ENCODE data around the gene MOCOS.

Gene MOCOS

GRCh38 chr18:36241831-36242230, 54.5 kb downstream of the MOCOS start:
- H3K4me1 ChIP-seq (ENCODE audit: control insufficient read depth, insufficient read depth, low read length): no peaks in the 10 kb centered on the region

GRCh38 chr18:36247036-36247435, 59.7 kb downstream of the MOCOS start:
- Histone ChIP-seq H3K36me3 (ENCODE audit: control insufficient read depth, insufficient read depth, low read length) (no peaks in the 10 kb centered on the region), H3K27ac (ENCODE audit: low read depth, low read length) (no peak overlapping the region), H3K9me3 (ENCODE audit: control insufficient read depth, insufficient read depth, low read length) (no peaks in the 10 kb centered on the region), H3K9ac (ENCODE audit: low read depth, low read length) (no peak overlapping the region), H3K27me3 (ENCODE audit: control insufficient read depth, insufficient read depth, low read length) (no peaks in the 10 kb centered on the region), H3K4me3 (ENCODE audit: low read depth, low read length) (no peak overlapping the region), H3K4me1 (ENCODE audit: control insufficient read depth, insufficient read depth, low read length) (no peaks in the 10 kb centered on the region)

More at GRCh38 chr18:36241831-36242230, 54.5 kb downstream of the MOCOS start:
- H3K9ac ChIP-seq (ENCODE audit: low read depth, low read length): no peak overlapping the region
- 0 out of 2 replicates have a peak, but pooled peaks cover 3% of the 10 kb centered on the region for H3K9me3 ChIP-seq (ENCODE audit: control insufficient read depth, insufficient read depth, low read length)
- no peaks in the 10 kb centered on the region for H3K36me3 ChIP-seq (ENCODE audit: control insufficient read depth, insufficient read depth, low read length)
- H3K4me3 ChIP-seq (ENCODE audit: low read depth, low read length): no peak overlapping the region
- H3K27ac ChIP-seq (ENCODE audit: low read depth, low read length): no peak overlapping the region
- H3K27me3 ChIP-seq (ENCODE audit: control insufficient read depth, insufficient read depth, low read length): no peaks in the 10 kb centered on the region

DNA sequence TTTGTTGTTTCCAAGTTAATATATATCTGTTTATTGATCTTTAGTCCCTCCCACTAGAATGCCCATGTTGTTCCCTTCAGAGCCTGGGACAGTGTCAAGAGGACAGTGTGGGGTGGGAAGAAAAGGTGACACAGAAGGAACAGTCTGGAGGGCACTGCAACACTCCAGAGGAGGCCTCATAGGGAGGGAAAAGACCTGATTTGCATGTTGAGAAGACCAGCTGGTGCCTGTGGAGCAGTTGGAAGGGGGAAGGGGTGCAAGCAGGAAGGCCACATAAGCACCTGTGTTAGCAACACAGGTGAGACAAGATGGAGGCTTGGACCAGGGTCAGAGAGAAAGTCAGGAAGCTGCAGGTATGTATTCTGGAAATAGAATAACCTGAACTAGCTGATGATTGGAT, 62.1 kb downstream of the MOCOS start:
- Histone ChIP-seq H3K4me3 (ENCODE audit: low read depth, low read length) (no peak overlapping the region), H3K9ac (ENCODE audit: low read depth, low read length) (no peak overlapping the region), H3K9me3 (ENCODE audit: control insufficient read depth, insufficient read depth, low read length) (no peaks in the 10 kb centered on the region), H3K36me3 (ENCODE audit: control insufficient read depth, insufficient read depth, low read length) (no peaks in the 10 kb centered on the region), H3K4me1 (ENCODE audit: control insufficient read depth, insufficient read depth, low read length) (no peaks in the 10 kb centered on the region), H3K27me3 (ENCODE audit: control insufficient read depth, insufficient read depth, low read length) (no peaks in the 10 kb centered on the region), H3K27ac (ENCODE audit: low read depth, low read length) (no peak overlapping the region)

DNA sequence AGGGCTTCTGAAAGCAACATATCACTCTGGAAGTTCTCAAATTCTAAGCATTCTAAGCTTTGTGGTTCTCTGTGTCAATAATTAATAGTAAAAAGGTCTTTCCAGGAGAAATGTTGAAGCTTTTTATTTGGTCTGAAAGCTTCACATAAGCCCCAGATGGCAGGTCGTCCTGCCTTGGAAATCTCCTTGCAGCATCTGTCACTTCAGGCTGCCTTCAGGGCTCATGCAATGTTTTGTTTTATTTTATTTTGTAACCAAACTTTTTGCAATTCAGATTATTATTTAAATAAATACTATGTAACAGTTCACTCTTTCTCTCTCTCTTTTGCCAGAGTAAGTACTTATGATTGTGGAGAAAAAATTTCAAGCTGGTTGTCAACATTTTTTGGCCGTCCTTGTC, 63.5 kb downstream of the MOCOS start:
- Histone ChIP-seq H3K36me3 (ENCODE audit: control insufficient read depth, insufficient read depth, low read length) (no peaks in the 10 kb centered on the region), H3K4me3 (ENCODE audit: low read depth, low read length) (no peak overlapping the region), H3K9me3 (ENCODE audit: control insufficient read depth, insufficient read depth, low read length) (no peaks in the 10 kb centered on the region), H3K9ac (ENCODE audit: low read depth, low read length) (no peak overlapping the region), H3K4me1 (ENCODE audit: control insufficient read depth, insufficient read depth, low read length) (no peaks in the 10 kb centered on the region), H3K27me3 (ENCODE audit: control insufficient read depth, insufficient read depth, low read length) (no peaks in the 10 kb centered on the region), H3K27ac (ENCODE audit: low read depth, low read length) (no peak overlapping the region)

- Histone ChIP-seq H3K27ac (ENCODE audit: low read depth, low read length) (no peak overlapping the region), H3K4me1 (ENCODE audit: control insufficient read depth, insufficient read depth, low read length) (no peaks in the 10 kb centered on the region), H3K9ac (ENCODE audit: low read depth, low read length) (no peak overlapping the region), H3K4me3 (ENCODE audit: low read depth, low read length) (no peak overlapping the region), H3K36me3 (ENCODE audit: control insufficient read depth, insufficient read depth, low read length) (no peaks in the 10 kb centered on the region), H3K27me3 (ENCODE audit: control insufficient read depth, insufficient read depth, low read length) (no peaks in the 10 kb centered on the region), H3K9me3 (ENCODE audit: control insufficient read depth, insufficient read depth, low read length) (no peaks in the 10 kb centered on the region)
Measured at GRCh38 chr18:36255072-36255698, 67.9 kb downstream of the MOCOS start.

GRCh38 chr18:36256094-36256493, 68.8 kb downstream of the MOCOS start:
- H3K9ac ChIP-seq (ENCODE audit: low read depth, low read length): no peak overlapping the region
- H3K4me1 ChIP-seq (ENCODE audit: control insufficient read depth, insufficient read depth, low read length): no peaks in the 10 kb centered on the region

DNA sequence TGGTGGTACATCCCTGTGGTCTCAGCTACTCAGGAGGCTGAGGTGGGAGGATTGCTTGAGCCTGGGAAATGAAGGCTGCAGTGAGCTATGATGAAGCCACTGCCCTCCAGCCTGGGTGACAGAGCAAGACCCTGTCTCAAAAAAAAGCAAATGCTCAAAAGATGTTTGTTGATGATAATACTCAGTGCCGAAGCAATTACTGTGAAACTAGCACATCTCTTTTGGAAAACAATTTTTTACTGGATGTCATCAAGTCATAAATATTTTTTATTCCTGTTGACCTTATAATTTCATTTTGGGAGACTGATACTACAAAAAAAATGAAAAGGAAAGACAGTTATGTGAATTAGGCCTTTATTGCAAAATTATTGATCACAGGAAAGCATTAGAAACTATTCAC, 75.7 kb downstream of the MOCOS start:
- H3K4me3 ChIP-seq (ENCODE audit: low read depth, low read length): no peak overlapping the region

More at GRCh38 chr18:36256094-36256493, 68.8 kb downstream of the MOCOS start:
- no peaks in the 10 kb centered on the region for H3K9me3 ChIP-seq (ENCODE audit: control insufficient read depth, insufficient read depth, low read length)
- H3K4me3 ChIP-seq (ENCODE audit: low read depth, low read length): no peak overlapping the region
- H3K27ac ChIP-seq (ENCODE audit: low read depth, low read length): no peak overlapping the region
- H3K36me3 ChIP-seq (ENCODE audit: control insufficient read depth, insufficient read depth, low read length): no peaks in the 10 kb centered on the region
- H3K27me3 ChIP-seq (ENCODE audit: control insufficient read depth, insufficient read depth, low read length): no peaks in the 10 kb centered on the region

DNA sequence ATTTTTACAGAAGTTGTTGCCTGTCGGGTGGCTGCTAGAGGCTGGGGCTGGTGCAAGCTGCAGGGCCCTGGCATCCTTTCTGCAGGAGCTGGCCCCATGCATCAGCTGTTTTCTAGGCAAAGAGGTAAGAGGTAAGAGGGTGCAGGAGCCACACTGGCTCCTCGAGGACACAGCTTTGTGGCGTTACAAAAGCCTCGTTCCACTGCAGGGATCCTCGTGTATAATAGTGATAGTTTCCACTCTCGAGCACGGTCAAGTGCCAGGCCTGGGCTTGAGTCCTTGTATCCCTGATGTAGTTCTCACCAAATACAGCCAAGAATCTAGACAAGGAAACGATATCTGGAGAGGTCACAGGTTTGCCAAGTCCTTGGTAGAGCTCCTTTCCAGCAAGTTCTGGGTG, 77.0 kb downstream of the MOCOS start:
- no peak overlapping the region for H3K9ac ChIP-seq (ENCODE audit: low read depth, low read length)
- no peak overlapping the region for H3K27ac ChIP-seq (ENCODE audit: low read depth, low read length)
- no peaks in the 10 kb centered on the region for H3K27me3 ChIP-seq (ENCODE audit: control insufficient read depth, insufficient read depth, low read length)
- no peaks in the 10 kb centered on the region for H3K36me3 ChIP-seq (ENCODE audit: control insufficient read depth, insufficient read depth, low read length)
- H3K4me3 ChIP-seq (ENCODE audit: low read depth, low read length): no peak overlapping the region
- H3K4me1 ChIP-seq (ENCODE audit: control insufficient read depth, insufficient read depth, low read length): no peaks in the 10 kb centered on the region; the same call in 1 of the 2 replicates
- H3K9me3 ChIP-seq (ENCODE audit: control insufficient read depth, insufficient read depth, low read length): no peaks in the 10 kb centered on the region

More for the DNA sequence above, 75.7 kb downstream of the MOCOS start:
- Histone ChIP-seq H3K27me3 (ENCODE audit: control insufficient read depth, insufficient read depth, low read length) (no peaks in the 10 kb centered on the region), H3K27ac (ENCODE audit: low read depth, low read length) (no peak overlapping the region), H3K4me1 (ENCODE audit: control insufficient read depth, insufficient read depth, low read length) (no peaks in the 10 kb centered on the region; the same call in 1 of the 2 replicates), H3K36me3 (ENCODE audit: control insufficient read depth, insufficient read depth, low read length) (no peaks in the 10 kb centered on the region), H3K9me3 (ENCODE audit: control insufficient read depth, insufficient read depth, low read length) (no peaks in the 10 kb centered on the region), H3K9ac (ENCODE audit: low read depth, low read length) (no peak overlapping the region)

- Histone ChIP-seq H3K36me3 (ENCODE audit: control insufficient read depth, insufficient read depth, low read length) (no peaks in the 10 kb centered on the region), H3K4me1 (ENCODE audit: control insufficient read depth, insufficient read depth, low read length) (no peaks in the 10 kb centered on the region; the same call in 1 of the 2 replicates), H3K9me3 (ENCODE audit: control insufficient read depth, insufficient read depth, low read length) (no peaks in the 10 kb centered on the region), H3K27ac (ENCODE audit: low read depth, low read length) (no peak overlapping the region), H3K9ac (ENCODE audit: low read depth, low read length) (no peak overlapping the region), H3K4me3 (ENCODE audit: low read depth, low read length) (no peak overlapping the region), H3K27me3 (ENCODE audit: control insufficient read depth, insufficient read depth, low read length) (no peaks in the 10 kb centered on the region)
Measured at GRCh38 chr18:36265015-36265414, 77.7 kb downstream of the MOCOS start.

GRCh38 chr18:36269157-36269556, 81.9 kb downstream of the MOCOS start:
- Histone ChIP-seq H3K36me3 (ENCODE audit: control insufficient read depth, insufficient read depth, low read length) (no peaks in the 10 kb centered on the region), H3K27ac (ENCODE audit: low read depth, low read length) (no peak overlapping the region), H3K4me1 (ENCODE audit: control insufficient read depth, insufficient read depth, low read length) (no peaks in the 10 kb centered on the region; the same call in 1 of the 2 replicates), H3K4me3 (ENCODE audit: low read depth, low read length) (no peak overlapping the region), H3K9ac (ENCODE audit: low read depth, low read length) (no peak overlapping the region), H3K27me3 (ENCODE audit: control insufficient read depth, insufficient read depth, low read length) (no peaks in the 10 kb centered on the region), H3K9me3 (ENCODE audit: control insufficient read depth, insufficient read depth, low read length) (no peaks in the 10 kb centered on the region)

DNA sequence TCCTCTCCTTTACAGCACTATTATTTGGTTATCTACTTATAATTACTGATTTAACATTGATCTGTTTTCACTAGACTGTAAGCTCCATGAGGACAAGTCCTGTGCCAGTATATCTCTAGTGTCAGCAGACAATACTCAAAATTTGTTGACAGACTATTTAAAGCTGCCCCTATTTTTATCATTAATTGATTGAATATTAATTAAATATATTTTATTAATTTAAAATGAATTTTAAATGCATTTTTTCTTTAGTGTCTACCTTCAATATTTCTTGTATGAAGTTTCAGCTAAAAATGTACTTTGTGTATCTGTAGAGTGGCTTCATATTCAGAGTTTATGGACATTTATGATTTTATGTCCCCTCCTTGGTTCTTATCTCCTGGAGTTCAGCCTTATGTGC, 83.9 kb downstream of the MOCOS start:
- Histone ChIP-seq H3K4me1 (ENCODE audit: control insufficient read depth, insufficient read depth, low read length) (no peaks in the 10 kb centered on the region; the same call in 1 of the 2 replicates), H3K27me3 (ENCODE audit: control insufficient read depth, insufficient read depth, low read length) (no peaks in the 10 kb centered on the region), H3K9me3 (ENCODE audit: control insufficient read depth, insufficient read depth, low read length) (no peaks in the 10 kb centered on the region), H3K4me3 (ENCODE audit: low read depth, low read length) (no peak overlapping the region), H3K9ac (ENCODE audit: low read depth, low read length) (no peak overlapping the region), H3K27ac (ENCODE audit: low read depth, low read length) (no peak overlapping the region), H3K36me3 (ENCODE audit: control insufficient read depth, insufficient read depth, low read length) (no peaks in the 10 kb centered on the region)
